Upper lobe of left lung (tissue), 4 donors: ENCODE results near the gene FFAR2.

Source experiments
- CTCF ChIP-seq, 6 experiments: fragments of 450-650 bp in 4 of 6; fragments of 200-600 bp in 2 of 6; sonication (generic) in 2 of 6; IDR thresholded peaks; one replicate each; pipeline ENCODE4 v1.5.1; 2016 to 2019; ENCODE audit warnings: antibody characterized with exemption in 6 of 6
- EP300 ChIP-seq, 4 donors: sonication (generic); formaldehyde crosslinking; IDR thresholded peaks; one replicate each; pipeline ENCODE4 v1.5.1; 2017; ENCODE audit warnings: antibody characterized with exemption in 4 of 4, control low read depth in 2 of 4
- POLR2A ChIP-seq, 4 donors: fragments of 450-650 bp; IDR thresholded peaks; one replicate each; pipeline ENCODE4 v1.5.1; 2016 to 2017; ENCODE audit warnings: antibody characterized with exemption in 4 of 4, mild to moderate bottlenecking in 2 of 4

GRCh38 chr19:35488677-35489076 lies 40.6 kb downstream of the FFAR2 start:
- TF ChIP-seq CTCF (IDR thresholded peaks at IDR 0.05) (no peak), POLR2A (IDR thresholded peaks at IDR 0.05) (no peak), EP300 (IDR thresholded peaks at IDR 0.05) (no peak)
